ENCODE data around the gene ARHGAP28.
"Not testable (repeated sequence)": the region's sequence is repeated elsewhere in the genome, so short reads cannot be mapped to it uniquely, and the experiment has no call there.

Gene ARHGAP28

DNA sequence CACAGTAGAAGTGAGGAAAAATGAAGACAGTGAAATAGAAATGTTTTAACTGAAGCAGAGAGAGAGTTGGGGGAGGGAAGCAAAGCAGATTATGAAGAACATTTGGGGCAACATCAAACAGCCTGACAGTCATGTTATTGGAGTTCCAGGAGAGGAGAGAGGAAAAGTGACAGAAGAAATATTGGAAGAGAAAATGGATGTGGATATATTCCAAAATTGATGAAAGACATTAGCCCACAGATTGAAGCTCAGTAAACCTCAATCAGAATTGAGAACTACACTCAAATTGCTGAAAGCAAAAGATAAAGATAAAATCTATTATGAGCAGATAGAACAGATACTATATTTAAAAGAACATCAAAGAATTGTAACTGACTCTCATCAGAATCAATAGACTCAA lies 90.8 kb downstream of the ARHGAP28 start:
- no peak overlapping the region for H3K9ac ChIP-seq
- no peaks in the 10 kb centered on the region for H3K9me3 ChIP-seq (ENCODE audit: control insufficient read depth, low read length)
- H3K27me3 ChIP-seq (ENCODE audit: control insufficient read depth, insufficient read depth, low read length), result no peaks in the 10 kb centered on the region
- H3K27ac ChIP-seq, result no peak overlapping the region
- H3K4me3 ChIP-seq (ENCODE audit: low read depth, low read length), result no peak overlapping the region
- H3K36me3 ChIP-seq (ENCODE audit: control insufficient read depth, insufficient read depth, low read length), result no peaks in the 10 kb centered on the region
- TF ChIP-seq, protein P1, sequence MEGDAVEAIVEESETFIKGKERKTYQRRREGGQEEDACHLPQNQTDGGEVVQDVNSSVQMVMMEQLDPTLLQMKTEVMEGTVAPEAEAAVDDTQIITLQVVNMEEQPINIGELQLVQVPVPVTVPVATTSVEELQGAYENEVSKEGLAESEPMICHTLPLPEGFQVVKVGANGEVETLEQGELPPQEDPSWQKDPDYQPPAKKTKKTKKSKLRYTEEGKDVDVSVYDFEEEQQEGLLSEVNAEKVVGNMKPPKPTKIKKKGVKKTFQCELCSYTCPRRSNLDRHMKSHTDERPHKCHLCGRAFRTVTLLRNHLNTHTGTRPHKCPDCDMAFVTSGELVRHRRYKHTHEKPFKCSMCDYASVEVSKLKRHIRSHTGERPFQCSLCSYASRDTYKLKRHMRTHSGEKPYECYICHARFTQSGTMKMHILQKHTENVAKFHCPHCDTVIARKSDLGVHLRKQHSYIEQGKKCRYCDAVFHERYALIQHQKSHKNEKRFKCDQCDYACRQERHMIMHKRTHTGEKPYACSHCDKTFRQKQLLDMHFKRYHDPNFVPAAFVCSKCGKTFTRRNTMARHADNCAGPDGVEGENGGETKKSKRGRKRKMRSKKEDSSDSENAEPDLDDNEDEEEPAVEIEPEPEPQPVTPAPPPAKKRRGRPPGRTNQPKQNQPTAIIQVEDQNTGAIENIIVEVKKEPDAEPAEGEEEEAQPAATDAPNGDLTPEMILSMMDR (IDR thresholded peaks at IDR 0.05), result no peak
- no peak overlapping the region for H2AFZ ChIP-seq
- no peak overlapping the region for H3K4me2 ChIP-seq (ENCODE audit: low read length)
- no peaks in the 10 kb centered on the region for H3K79me2 ChIP-seq
- no peaks in the 10 kb centered on the region for H3K4me1 ChIP-seq

DNA sequence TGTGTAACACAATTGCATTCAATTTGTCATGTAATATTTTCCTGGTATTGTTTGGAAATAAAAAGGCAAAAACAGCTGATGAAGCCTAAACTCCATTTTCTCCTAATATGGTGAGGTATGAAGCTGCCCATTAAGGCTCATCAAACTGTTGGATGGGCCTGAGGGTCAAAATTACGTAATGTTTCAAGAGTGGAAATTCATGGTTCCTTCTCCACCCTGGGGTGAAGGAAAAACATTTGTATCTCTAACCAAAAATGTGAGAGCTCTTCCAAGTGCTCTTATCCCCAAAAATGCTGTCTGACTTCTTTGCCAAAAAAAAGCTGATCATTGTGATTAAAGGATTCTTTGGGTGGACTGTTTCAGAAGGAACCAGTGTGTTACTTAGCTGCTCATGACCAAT lies 91.8 kb downstream of the ARHGAP28 start:
- H3K4me1 ChIP-seq, result no peaks in the 10 kb centered on the region
- H3K9ac ChIP-seq, result no peak overlapping the region
- H3K79me2 ChIP-seq, result no peaks in the 10 kb centered on the region
- no peak overlapping the region for H3K4me3 ChIP-seq (ENCODE audit: low read depth, low read length)
- no peaks in the 10 kb centered on the region for H3K36me3 ChIP-seq (ENCODE audit: control insufficient read depth, insufficient read depth, low read length)
- no peaks in the 10 kb centered on the region for H3K27me3 ChIP-seq (ENCODE audit: control insufficient read depth, insufficient read depth, low read length)
- no peak overlapping the region for H2AFZ ChIP-seq
- TF ChIP-seq, protein P1 (IDR thresholded peaks at IDR 0.05), result no peak
- H3K9me3 ChIP-seq (ENCODE audit: control insufficient read depth, low read length), result no peaks in the 10 kb centered on the region
- H3K4me2 ChIP-seq (ENCODE audit: low read length), result no peak overlapping the region
- no peak overlapping the region for H3K27ac ChIP-seq

DNA sequence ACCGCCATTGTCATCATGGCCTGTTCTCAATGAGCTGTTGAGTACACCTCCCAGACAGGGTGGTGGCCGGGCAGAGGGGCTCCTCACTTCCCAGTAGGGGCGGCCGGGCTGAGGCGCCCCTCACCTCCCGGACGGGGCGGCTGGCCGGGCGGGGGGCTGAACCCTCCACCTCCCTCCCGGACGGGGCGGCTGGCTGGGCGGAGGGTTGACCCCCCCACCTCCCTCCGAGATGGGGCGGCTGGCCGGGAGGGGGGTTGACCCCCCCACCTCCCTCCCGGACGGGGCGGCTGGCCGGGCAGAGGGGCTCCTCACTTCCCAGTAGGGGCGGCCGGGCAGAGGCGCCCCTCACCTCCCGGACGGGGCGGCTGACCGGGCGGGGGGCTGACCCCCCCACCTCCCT lies 97.6 kb downstream of the ARHGAP28 start:
- H3K4me1 ChIP-seq; H3K4me2 ChIP-seq (ENCODE audit: low read length); H3K36me3 ChIP-seq (ENCODE audit: control insufficient read depth, insufficient read depth, low read length); H3K4me3 ChIP-seq (ENCODE audit: low read depth, low read length); H3K79me2 ChIP-seq; H3K9ac ChIP-seq; H3K27ac ChIP-seq; H3K27me3 ChIP-seq (ENCODE audit: control insufficient read depth, insufficient read depth, low read length); H3K9me3 ChIP-seq (ENCODE audit: control insufficient read depth, low read length); H2AFZ ChIP-seq: not testable (repeated sequence)

DNA sequence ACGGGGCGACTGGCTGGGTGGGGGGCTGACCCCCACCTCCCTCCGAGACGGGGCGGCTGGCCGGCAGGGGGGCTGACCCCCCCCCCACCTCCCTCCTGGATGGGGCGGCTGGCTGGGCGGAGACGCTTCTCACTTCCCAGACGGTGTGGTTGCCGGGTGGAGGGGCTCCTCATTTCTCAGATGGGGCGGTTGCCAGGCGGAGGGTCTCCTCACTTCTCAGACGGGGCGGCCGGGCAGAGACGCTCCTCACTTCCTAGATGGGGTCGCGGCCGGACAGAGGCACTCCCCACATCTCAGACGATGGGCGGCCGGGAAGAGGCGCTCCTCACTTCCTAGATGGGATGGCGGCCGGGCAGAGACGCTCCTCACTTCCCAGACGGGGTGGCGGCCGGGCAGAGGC lies 98.0 kb downstream of the ARHGAP28 start:
- H3K4me2 ChIP-seq (ENCODE audit: low read length); H3K79me2 ChIP-seq; H2AFZ ChIP-seq; H3K4me1 ChIP-seq; H3K9me3 ChIP-seq (ENCODE audit: control insufficient read depth, low read length); H3K36me3 ChIP-seq (ENCODE audit: control insufficient read depth, insufficient read depth, low read length); H3K27ac ChIP-seq; H3K9ac ChIP-seq; H3K4me3 ChIP-seq (ENCODE audit: low read depth, low read length); H3K27me3 ChIP-seq (ENCODE audit: control insufficient read depth, insufficient read depth, low read length): not testable (repeated sequence)

GRCh38 chr18:6830916-6831315 lies 101.4 kb downstream of the ARHGAP28 start:
- TF ChIP-seq, protein P1 (IDR thresholded peaks at IDR 0.05), result no peak
- Histone ChIP-seq H2AFZ (no peak overlapping the region), H3K79me2 (no peaks in the 10 kb centered on the region), H3K4me2 (ENCODE audit: low read length) (no peak overlapping the region), H3K4me1 (no peaks in the 10 kb centered on the region), H3K27me3 (ENCODE audit: control insufficient read depth, insufficient read depth, low read length) (no peaks in the 10 kb centered on the region), H3K27ac (no peak overlapping the region), H3K9me3 (ENCODE audit: control insufficient read depth, low read length) (no peaks in the 10 kb centered on the region), H3K4me3 (ENCODE audit: low read depth, low read length) (no peak overlapping the region), H3K9ac (no peak overlapping the region), H3K36me3 (ENCODE audit: control insufficient read depth, insufficient read depth, low read length) (no peaks in the 10 kb centered on the region)

DNA sequence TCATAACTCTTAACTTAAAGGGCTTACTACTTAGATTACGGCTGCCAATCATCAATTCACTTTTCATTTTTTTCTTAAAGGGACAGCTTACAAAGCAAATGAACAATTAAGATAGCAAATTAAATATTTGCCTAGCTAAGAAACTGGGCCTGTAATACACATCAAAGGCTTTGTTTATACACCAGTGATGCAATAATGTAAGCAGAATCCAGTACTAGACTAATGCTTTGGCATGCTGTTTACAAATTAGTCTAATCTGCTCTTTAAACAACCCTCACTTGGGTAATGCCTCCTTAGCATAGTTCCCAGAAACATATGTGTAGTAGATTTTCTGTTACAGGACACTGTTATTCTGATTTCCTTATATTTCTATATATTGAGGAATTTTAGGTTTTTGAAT lies 105.8 kb downstream of the ARHGAP28 start:
- H3K4me3 ChIP-seq (ENCODE audit: low read depth, low read length), result no peak overlapping the region
- no peak overlapping the region for H2AFZ ChIP-seq
- H3K4me1 ChIP-seq, result no peaks in the 10 kb centered on the region
- H3K27me3 ChIP-seq (ENCODE audit: control insufficient read depth, insufficient read depth, low read length), result no peaks in the 10 kb centered on the region
- H3K79me2 ChIP-seq, result no peaks in the 10 kb centered on the region
- no peak overlapping the region for H3K9ac ChIP-seq
- H3K27ac ChIP-seq, result no peak overlapping the region
- no peak overlapping the region for H3K4me2 ChIP-seq (ENCODE audit: low read length)
- TF ChIP-seq, protein P1 (IDR thresholded peaks at IDR 0.05), result no peak
- no peaks in the 10 kb centered on the region for H3K36me3 ChIP-seq (ENCODE audit: control insufficient read depth, insufficient read depth, low read length)
- H3K9me3 ChIP-seq (ENCODE audit: control insufficient read depth, low read length), result no peaks in the 10 kb centered on the region
